ENCODE data around the gene PTCHD1. TPM values are rescaled to one million over a fixed set of nuclear protein-coding genes. Genes with fewer than 3 reads are reported as not detected.

The PTCHD1 gene
- total and polyA plus RNA-seq, 9 of the 15 experiments (the other 6 are each of a cell fraction or from before 2014, with no cell fraction given): not detected

DNA sequence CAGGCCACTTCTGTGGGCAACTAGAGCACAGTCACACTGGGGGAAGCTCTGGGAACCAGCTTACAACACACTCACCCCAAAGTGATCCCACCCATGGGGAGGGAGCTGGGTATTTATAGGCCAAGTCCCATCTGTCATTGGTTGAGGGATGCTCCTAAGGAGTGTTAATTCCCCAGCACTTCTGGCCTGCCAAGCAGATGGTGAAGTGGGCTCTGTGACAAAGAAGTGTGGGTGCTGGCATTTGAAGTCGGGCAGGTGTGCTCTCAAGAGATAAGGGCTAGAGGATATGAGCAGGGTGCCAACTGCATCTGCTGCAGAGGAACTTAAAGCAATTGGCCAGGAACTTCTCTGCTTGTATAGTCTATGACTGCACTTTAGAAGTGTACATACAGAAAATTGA is 30.9 kb downstream of the PTCHD1 start:
- TF ChIP-seq BMI1 (IDR thresholded peaks at IDR 0.05; ENCODE audit: low read length) (no peak), NFATC3 (IDR thresholded peaks at IDR 0.05) (no peak), ZNF274 (IDR thresholded peaks at IDR 0.05; ENCODE audit: borderline replicate concordance, low read depth, low read length) (no peak), BRCA1 (IDR thresholded peaks at IDR 0.05) (no peak), BRCA1 (CRISPR knock-in tag; IDR thresholded peaks at IDR 0.05) (no peak), TEAD2 (tag; IDR thresholded peaks at IDR 0.05) (no peak), POLR3A (IDR thresholded peaks at IDR 0.05; ENCODE audit: borderline replicate concordance, extremely low read depth, insufficient read depth, insufficient read length) (no peak), PRMT5 (CRISPR knock-in tag; IDR thresholded peaks at IDR 0.05) (no peak), TGIF2 (CRISPR knock-in tag; IDR thresholded peaks at IDR 0.05) (no peak), YY1 (IDR thresholded peaks at IDR 0.05; ENCODE audit: borderline replicate concordance in 1 of 3, control insufficient read depth in 1 of 3, extremely low read depth in 1 of 3, insufficient read depth in 3 of 3, insufficient read length in 1 of 3, insufficient replicate concordance in 2 of 3, low read depth in 1 of 3, low read length in 2 of 3) (no peak), SP1 (CRISPR knock-in tag; IDR thresholded peaks at IDR 0.05) (no peak), RBM17 (IDR thresholded peaks at IDR 0.05; ENCODE audit: borderline replicate concordance, low read depth, low read length) (no peak), ZNF134 (CRISPR knock-in tag; conservative IDR thresholded peaks at IDR 0.05) (no peak), ZNF311 (CRISPR knock-in tag; IDR thresholded peaks at IDR 0.05) (no peak), PHF8 (IDR thresholded peaks at IDR 0.05; ENCODE audit: borderline replicate concordance, low read length) (no peak), HDAC6 (IDR thresholded peaks at IDR 0.05; ENCODE audit: low read depth, low read length) (no peak)
- TF ChIP-seq, protein P1, sequence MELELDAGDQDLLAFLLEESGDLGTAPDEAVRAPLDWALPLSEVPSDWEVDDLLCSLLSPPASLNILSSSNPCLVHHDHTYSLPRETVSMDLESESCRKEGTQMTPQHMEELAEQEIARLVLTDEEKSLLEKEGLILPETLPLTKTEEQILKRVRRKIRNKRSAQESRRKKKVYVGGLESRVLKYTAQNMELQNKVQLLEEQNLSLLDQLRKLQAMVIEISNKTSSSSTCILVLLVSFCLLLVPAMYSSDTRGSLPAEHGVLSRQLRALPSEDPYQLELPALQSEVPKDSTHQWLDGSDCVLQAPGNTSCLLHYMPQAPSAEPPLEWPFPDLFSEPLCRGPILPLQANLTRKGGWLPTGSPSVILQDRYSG (tag; conservative IDR thresholded peaks at IDR 0.05; ENCODE audit: low read depth): no peak
- TF ChIP-seq, protein P2, sequence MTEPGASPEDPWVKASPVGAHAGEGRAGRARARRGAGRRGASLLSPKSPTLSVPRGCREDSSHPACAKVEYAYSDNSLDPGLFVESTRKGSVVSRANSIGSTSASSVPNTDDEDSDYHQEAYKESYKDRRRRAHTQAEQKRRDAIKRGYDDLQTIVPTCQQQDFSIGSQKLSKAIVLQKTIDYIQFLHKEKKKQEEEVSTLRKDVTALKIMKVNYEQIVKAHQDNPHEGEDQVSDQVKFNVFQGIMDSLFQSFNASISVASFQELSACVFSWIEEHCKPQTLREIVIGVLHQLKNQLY (CRISPR knock-in tag; conservative IDR thresholded peaks at IDR 0.05): no peak
- TF ChIP-seq, protein P3, sequence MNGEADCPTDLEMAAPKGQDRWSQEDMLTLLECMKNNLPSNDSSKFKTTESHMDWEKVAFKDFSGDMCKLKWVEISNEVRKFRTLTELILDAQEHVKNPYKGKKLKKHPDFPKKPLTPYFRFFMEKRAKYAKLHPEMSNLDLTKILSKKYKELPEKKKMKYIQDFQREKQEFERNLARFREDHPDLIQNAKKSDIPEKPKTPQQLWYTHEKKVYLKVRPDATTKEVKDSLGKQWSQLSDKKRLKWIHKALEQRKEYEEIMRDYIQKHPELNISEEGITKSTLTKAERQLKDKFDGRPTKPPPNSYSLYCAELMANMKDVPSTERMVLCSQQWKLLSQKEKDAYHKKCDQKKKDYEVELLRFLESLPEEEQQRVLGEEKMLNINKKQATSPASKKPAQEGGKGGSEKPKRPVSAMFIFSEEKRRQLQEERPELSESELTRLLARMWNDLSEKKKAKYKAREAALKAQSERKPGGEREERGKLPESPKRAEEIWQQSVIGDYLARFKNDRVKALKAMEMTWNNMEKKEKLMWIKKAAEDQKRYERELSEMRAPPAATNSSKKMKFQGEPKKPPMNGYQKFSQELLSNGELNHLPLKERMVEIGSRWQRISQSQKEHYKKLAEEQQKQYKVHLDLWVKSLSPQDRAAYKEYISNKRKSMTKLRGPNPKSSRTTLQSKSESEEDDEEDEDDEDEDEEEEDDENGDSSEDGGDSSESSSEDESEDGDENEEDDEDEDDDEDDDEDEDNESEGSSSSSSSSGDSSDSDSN (IDR thresholded peaks at IDR 0.05; ENCODE audit: borderline replicate concordance in 1 of 2, low read depth in 2 of 2, low read length in 2 of 2): no peak
- WGBS (ENCODE audit: insufficient coverage, low coverage, missing lambda C conversion rate): 0% methylated on average over 1 of the region's 1 CpG
- no TSS peak for BruUV-seq (replicated peaks)
- DNase-seq (ENCODE audit: extremely low read depth in 1 of 4, low spot score in 3 of 4): no peak
- Histone ChIP-seq H2AFZ (ENCODE audit: low read depth, low read length) (no peak overlapping the region), H3K9me1 (ENCODE audit: control insufficient read depth, insufficient read depth, low read length) (no peaks in the 10 kb centered on the region), H3K27ac (ENCODE audit: extremely low read depth, low read depth, low read length) (no peak overlapping the region), H3K9me3 (replicated peaks; ENCODE audit: control insufficient read depth, insufficient read depth, low read depth, low read length) (no peaks in the 10 kb centered on the region), H3K4me3 (no peak overlapping the region), H3K9ac (ENCODE audit: insufficient read depth in 1 of 2, low read depth in 2 of 2, low read length in 2 of 2) (no peak overlapping the region), H3K4me1 (replicated peaks in 1 of 2; ENCODE audit: control insufficient read depth in 2 of 2, insufficient read depth in 2 of 2, low read length in 2 of 2) (no peaks in the 10 kb centered on the region), H3K4me2 (ENCODE audit: insufficient read depth, low read length) (no peak overlapping the region), H4K20me1 (replicated peaks; ENCODE audit: control insufficient read depth, insufficient read depth, low read length) (no peaks in the 10 kb centered on the region), H3K79me2 (ENCODE audit: control insufficient read depth, insufficient read depth, low read length) (no peaks in the 10 kb centered on the region), H3K27me3 (ENCODE audit: control insufficient read depth in 2 of 2, insufficient read depth in 2 of 2, low read length in 2 of 2) (no peaks in the 10 kb centered on the region), H3K36me3 (ENCODE audit: control insufficient read depth, insufficient read depth, low read length) (no peaks in the 10 kb centered on the region)
- CTCF ChIA-PET (ENCODE audit: low intra/inter-chr PET ratio): no interaction called here
- FAIRE-seq: no peak
- intact Hi-C loops (cut with micrococcal nuclease) (no loop called here), in situ Hi-C loops (cut with MboI) (no loop called here)
- ATAC-seq: no peak
- POLR2A ChIA-PET: no interaction called here

Measured in K562 (cell line).